ENCODE data around the gene C7orf57. TPM values are rescaled to one million over a fixed set of nuclear protein-coding genes. Genes with fewer than 3 reads are reported as not detected.
A peak's percentile ranks its signal among the peaks of the same experiment; 100 is the strongest.
"Not testable (repeated sequence)": the region's sequence is repeated elsewhere in the genome, so short reads cannot be mapped to it uniquely, and the experiment has no call there.

The C7orf57 gene
- total and polyA plus RNA-seq, 9 donors: 0.02 to 18.6 (median 0.35) TPM; not detected in 3

DNA sequence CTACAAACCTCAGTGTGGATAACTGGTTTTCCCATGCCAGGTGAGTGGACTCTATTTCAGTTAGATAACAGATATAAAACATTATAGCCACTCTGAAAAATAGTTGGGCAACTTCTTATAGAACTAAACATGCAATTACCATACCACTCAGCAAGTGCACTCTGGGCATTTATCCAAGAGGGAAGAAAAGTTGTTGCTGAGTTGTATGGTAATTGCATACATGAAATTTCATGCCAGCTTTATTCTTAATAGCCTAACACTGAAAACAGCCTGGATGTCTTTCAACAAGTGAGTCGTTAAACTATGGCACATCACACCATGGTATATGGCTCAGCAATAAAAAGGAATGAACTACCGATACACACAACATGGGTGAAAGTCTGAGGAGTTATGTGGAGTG is 43.1 kb downstream of the C7orf57 start:
- Histone ChIP-seq H3K36me3 (no peaks in the 10 kb centered on the region), H3K4me1 (ENCODE audit: insufficient read depth) (peaks cover 4% of the 10 kb centered on the region), H3K9me3 (no peaks in the 10 kb centered on the region), H3K27ac (no peak overlapping the region), H3K27me3 (no peaks in the 10 kb centered on the region), H3K4me3 (no peak overlapping the region)
- intact Hi-C loops (cut with DNase I): no loop called here
- WGBS, 3 donors: 84 to 89% (median 84%) methylated on average over 2 of the region's 2 CpGs
- TF ChIP-seq, protein P1, sequence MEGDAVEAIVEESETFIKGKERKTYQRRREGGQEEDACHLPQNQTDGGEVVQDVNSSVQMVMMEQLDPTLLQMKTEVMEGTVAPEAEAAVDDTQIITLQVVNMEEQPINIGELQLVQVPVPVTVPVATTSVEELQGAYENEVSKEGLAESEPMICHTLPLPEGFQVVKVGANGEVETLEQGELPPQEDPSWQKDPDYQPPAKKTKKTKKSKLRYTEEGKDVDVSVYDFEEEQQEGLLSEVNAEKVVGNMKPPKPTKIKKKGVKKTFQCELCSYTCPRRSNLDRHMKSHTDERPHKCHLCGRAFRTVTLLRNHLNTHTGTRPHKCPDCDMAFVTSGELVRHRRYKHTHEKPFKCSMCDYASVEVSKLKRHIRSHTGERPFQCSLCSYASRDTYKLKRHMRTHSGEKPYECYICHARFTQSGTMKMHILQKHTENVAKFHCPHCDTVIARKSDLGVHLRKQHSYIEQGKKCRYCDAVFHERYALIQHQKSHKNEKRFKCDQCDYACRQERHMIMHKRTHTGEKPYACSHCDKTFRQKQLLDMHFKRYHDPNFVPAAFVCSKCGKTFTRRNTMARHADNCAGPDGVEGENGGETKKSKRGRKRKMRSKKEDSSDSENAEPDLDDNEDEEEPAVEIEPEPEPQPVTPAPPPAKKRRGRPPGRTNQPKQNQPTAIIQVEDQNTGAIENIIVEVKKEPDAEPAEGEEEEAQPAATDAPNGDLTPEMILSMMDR (IDR thresholded peaks at IDR 0.05): no peak
- TF ChIP-seq EP300 (IDR thresholded peaks at IDR 0.05) (no peak), POLR2A (IDR thresholded peaks at IDR 0.05) (no peak)
- DNase-seq: no peak

DNA sequence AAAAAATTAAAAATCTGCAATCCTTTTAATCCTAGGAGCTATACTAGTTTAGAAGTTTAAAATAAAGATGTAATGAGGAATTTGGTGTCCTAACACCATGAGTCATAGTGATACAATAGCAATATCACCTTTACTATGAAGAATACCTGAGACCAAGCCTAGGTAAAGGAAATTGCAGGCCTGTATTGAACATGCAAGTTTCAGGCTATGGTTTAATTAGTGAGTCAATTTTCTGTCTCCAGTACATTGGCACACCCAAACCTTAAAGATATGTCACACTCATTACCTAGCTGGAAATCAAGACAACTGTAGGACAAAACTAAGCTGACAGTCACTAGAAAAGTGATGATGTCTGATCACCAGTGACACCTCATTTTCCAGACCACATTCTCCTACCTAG is 47.0 kb downstream of the C7orf57 start:
- DNase-seq; H3K4me3 ChIP-seq; intact Hi-C loops (cut with DNase I); H3K9me3 ChIP-seq; H3K36me3 ChIP-seq; H3K27ac ChIP-seq; H3K27me3 ChIP-seq: not testable (repeated sequence)
- H3K4me1 ChIP-seq (ENCODE audit: insufficient read depth): peaks cover 10% of the 10 kb centered on the region

- intact Hi-C loops (cut with DNase I): no loop called here
- H3K4me1 ChIP-seq (ENCODE audit: insufficient read depth): peaks cover 11% of the 10 kb centered on the region
- no peak overlapping the region for H3K4me3 ChIP-seq
- 19 to 36% (median 19%) methylated on average over 6 of the region's 6 CpGs for WGBS, 3 donors
- no peaks in the 10 kb centered on the region for H3K36me3 ChIP-seq
- DNase-seq: no peak
- peak overlapping the region in 1 of 2 donors; percentile 13 for H3K27ac ChIP-seq
- no peaks in the 10 kb centered on the region for H3K27me3 ChIP-seq
- H3K9me3 ChIP-seq: no peaks in the 10 kb centered on the region
- TF ChIP-seq, protein P1 (IDR thresholded peaks at IDR 0.05): no peak
- TF ChIP-seq POLR2A (IDR thresholded peaks at IDR 0.05) (no peak), EP300 (IDR thresholded peaks at IDR 0.05) (no peak)
Observed at GRCh38 chr7:48083114-48083830, 47.9 kb downstream of the C7orf57 start.

GRCh38 chr7:48084727-48085432 is 49.5 kb downstream of the C7orf57 start:
- TF ChIP-seq POLR2A (IDR thresholded peaks at IDR 0.05) (no peak), EP300 (IDR thresholded peaks at IDR 0.05) (no peak)
- TF ChIP-seq, protein P1 (IDR thresholded peaks at IDR 0.05): no peak
- no peaks in the 10 kb centered on the region for H3K36me3 ChIP-seq
- H3K27ac ChIP-seq: peak overlapping the region in 1 of 2 donors; percentile 59
- intact Hi-C loops (cut with DNase I): no loop called here
- WGBS, 3 donors: 37 to 39% (median 37%) methylated on average over 9 of the region's 9 CpGs
- peaks cover 13% of the 10 kb centered on the region for H3K4me1 ChIP-seq (ENCODE audit: insufficient read depth)
- no peaks in the 10 kb centered on the region for H3K27me3 ChIP-seq
- no peak overlapping the region for H3K4me3 ChIP-seq
- DNase-seq: peak; percentile 68 to 82 (median 78)
- no peaks in the 10 kb centered on the region for H3K9me3 ChIP-seq

DNA sequence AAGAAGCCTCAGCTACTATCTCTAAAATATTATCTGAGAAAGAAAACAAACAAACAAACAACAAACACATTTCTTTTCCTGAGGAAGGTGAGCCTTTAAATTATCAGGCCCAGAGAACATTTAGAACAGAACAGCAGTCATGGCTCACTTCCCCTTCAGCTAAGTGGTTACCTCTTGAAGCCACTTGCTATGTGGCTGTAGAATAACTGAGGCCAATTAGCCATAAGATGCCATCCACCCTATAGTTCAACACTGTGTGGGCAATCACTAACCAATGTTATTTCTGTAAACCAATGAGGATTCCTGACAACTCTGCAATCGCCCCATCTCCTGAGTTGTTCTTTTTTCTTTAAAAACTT is 50.1 kb downstream of the C7orf57 start:
- no peaks in the 10 kb centered on the region for H3K27me3 ChIP-seq
- peak overlapping the region in 1 of 2 donors; percentile 59 for H3K27ac ChIP-seq
- intact Hi-C loops (cut with DNase I): no loop called here
- TF ChIP-seq, protein P1 (IDR thresholded peaks at IDR 0.05): no peak
- TF ChIP-seq EP300 (IDR thresholded peaks at IDR 0.05): no peak
- no peak for TF ChIP-seq POLR2A (IDR thresholded peaks at IDR 0.05)
- H3K4me1 ChIP-seq (ENCODE audit: insufficient read depth): peaks cover 13% of the 10 kb centered on the region
- DNase-seq: no peak
- WGBS, 3 donors: 94 to 100% (median 97%) methylated on average over 1 of the region's 1 CpG
- no peak overlapping the region for H3K4me3 ChIP-seq
- H3K9me3 ChIP-seq: no peaks in the 10 kb centered on the region
- no peaks in the 10 kb centered on the region for H3K36me3 ChIP-seq
